ENCODE results near the gene STXBP1. TPM values are rescaled to one million over a fixed set of nuclear protein-coding genes. Genes with fewer than 3 reads are reported as not detected.

STXBP1 gene
- total and polyA plus RNA-seq, 9 of the 15 experiments (the other 6 are each of a cell fraction or from before 2014, with no cell fraction given), result 4.6 to 35.1 (median 9.7) TPM

- no peak for DNase-seq (ENCODE audit: extremely low read depth in 1 of 4, low spot score in 3 of 4)
- in situ Hi-C loops (cut with MboI) (loop anchor here (5.0 to 10.0 kb wide), 5 partner anchors 44 to 236 kb away; partner anchors contain the start of gene ST6GALNAC4), intact Hi-C loops (cut with micrococcal nuclease) (loop anchor here (10.0 kb wide), 1 partner anchor 296 kb away; no protein-coding TSS in a partner anchor)
- POLR2A ChIA-PET, result no interaction called here
- H3K36me3 ChIP-seq (ENCODE audit: control insufficient read depth, insufficient read depth, low read length), result no peaks in the 10 kb centered on the region
- CTCF ChIA-PET (ENCODE audit: low intra/inter-chr PET ratio), result interaction anchor here (0.7 kb wide), 1 partner anchor 177 kb away, joined by 4 read pairs; no protein-coding TSS in a partner anchor
- peaks cover 20 to 55% of the 10 kb centered on the region in 2 experiments for H3K4me1 ChIP-seq (replicated peaks in 1 of 2; ENCODE audit: control insufficient read depth in 2 of 2, insufficient read depth in 2 of 2, low read length in 2 of 2)
- no TSS peak for BruUV-seq (replicated peaks)
- H2AFZ ChIP-seq (ENCODE audit: low read depth, low read length), result no peak overlapping the region
- H3K27me3 ChIP-seq (ENCODE audit: control insufficient read depth in 2 of 2, insufficient read depth in 2 of 2, low read length in 2 of 2), result no peaks in the 10 kb centered on the region
- no peaks in the 10 kb centered on the region; the same call in 1 of the 2 replicates for H4K20me1 ChIP-seq (replicated peaks; ENCODE audit: control insufficient read depth, insufficient read depth, low read length)
- no peak for ATAC-seq
- TF ChIP-seq THAP7 (CRISPR knock-in tag; IDR thresholded peaks at IDR 0.05) (no peak), RFX5 (IDR thresholded peaks at IDR 0.05; ENCODE audit: low read depth, low read length) (no peak), ATF2 (CRISPR knock-in tag; IDR thresholded peaks at IDR 0.05) (no peak), CHCHD3 (CRISPR knock-in tag; IDR thresholded peaks at IDR 0.05) (no peak), DIDO1 (tag; IDR thresholded peaks at IDR 0.05; ENCODE audit: low read depth) (no peak), XRCC3 (IDR thresholded peaks at IDR 0.05) (no peak), MEF2A (IDR thresholded peaks at IDR 0.05; ENCODE audit: control insufficient read depth, low read depth, low read length) (no peak), KLF1 (tag; IDR thresholded peaks at IDR 0.05) (no peak), DDX20 (tag; IDR thresholded peaks at IDR 0.05; ENCODE audit: low read depth) (no peak), RBM15 (IDR thresholded peaks at IDR 0.05; ENCODE audit: insufficient read depth, low read length) (no peak), WHSC1 (IDR thresholded peaks at IDR 0.05; ENCODE audit: low read length) (no peak), ZNF551 (CRISPR knock-in tag; IDR thresholded peaks at IDR 0.05) (no peak), SNRNP70 (optimal IDR thresholded peaks at IDR 0.05; ENCODE audit: low read depth, low read length) (no peak), GABPA (tag; conservative IDR thresholded peaks at IDR 0.05; ENCODE audit: low read depth) (no peak)
- 50% methylated on average over 13 of the region's 13 CpGs for WGBS (ENCODE audit: insufficient coverage, low coverage, missing lambda C conversion rate)
- H3K4me2 ChIP-seq (ENCODE audit: insufficient read depth, low read length), result no peak overlapping the region
- no peak for FAIRE-seq
- no peaks in the 10 kb centered on the region for H3K9me1 ChIP-seq (ENCODE audit: control insufficient read depth, insufficient read depth, low read length)
- no peak overlapping the region for H3K4me3 ChIP-seq
- H3K27ac ChIP-seq (ENCODE audit: extremely low read depth, low read depth, low read length), result no peak overlapping the region
- no peaks in the 10 kb centered on the region for H3K9me3 ChIP-seq (replicated peaks; ENCODE audit: control insufficient read depth, insufficient read depth, low read depth, low read length)
- peaks cover 4% of the 10 kb centered on the region; the same call in 2 of the 3 replicates for H3K79me2 ChIP-seq (ENCODE audit: control insufficient read depth, insufficient read depth, low read length)
- peak overlapping the region in 1 of 2 experiments; percentile 59; a peak in 2 of 4 replicates for H3K9ac ChIP-seq (ENCODE audit: insufficient read depth in 1 of 2, low read depth in 2 of 2, low read length in 2 of 2)
Observed at GRCh38 chr9:127738666-127739065, 126.6 kb downstream of the STXBP1 start.

All from K562 (cell line).